HG03097 (cell line): Measurements from ENCODE around the gene CCL4L2.
A peak's percentile ranks its signal among the peaks of the same experiment; 100 is the strongest.
"Not testable (repeated sequence)": the region's sequence is repeated elsewhere in the genome, so short reads cannot be mapped to it uniquely, and the experiment has no call there.

Source experiments
- ATAC-seq: cut with Tn5 transposase; IDR thresholded peaks from one replicate; pipeline ENCODE4 v1.9.1; 2021; ENCODE audit not compliant: unreplicated experiment, low FRiP score

CCL4L2 gene

GRCh38 chr17:36210439-36211211 is at the start of gene CCL4L2:
CCL4L2 (plus strand) TSS chr17:36211063.
- ATAC-seq: peak; percentile 61

GRCh38 chr17:36168836-36169235 is 42.0 kb upstream of the CCL4L2 start:
- not testable (repeated sequence) for ATAC-seq

- not testable (repeated sequence) for ATAC-seq
Observed at GRCh38 chr17:36176536-36176935, 34.3 kb upstream of the CCL4L2 start, which contains the start of gene TBC1D3B. TBC1D3B (minus strand) TSS chr17:36176636; CDS start chr17:36175050, 1,586 bp downstream.

- ATAC-seq: not testable (repeated sequence)
Observed at GRCh38 chr17:36181446-36182175, 29.3 kb upstream of the CCL4L2 start.

- ATAC-seq: no peak
Observed at GRCh38 chr17:36182176-36183000, 28.5 kb upstream of the CCL4L2 start.

GRCh38 chr17:36183001-36183971 is 27.6 kb upstream of the CCL4L2 start:
- no peak for ATAC-seq

GRCh38 chr17:36184023-36184765 is 26.7 kb upstream of the CCL4L2 start:
- ATAC-seq: no peak

- no peak for ATAC-seq
Observed at GRCh38 chr17:36185416-36185815, 25.4 kb upstream of the CCL4L2 start.

- ATAC-seq: not testable (repeated sequence)
Observed at GRCh38 chr17:36186810-36187763, 23.8 kb upstream of the CCL4L2 start.

GRCh38 chr17:36187943-36188665 is 22.8 kb upstream of the CCL4L2 start:
- ATAC-seq: not testable (repeated sequence)

GRCh38 chr17:36188891-36189306 is 22.0 kb upstream of the CCL4L2 start:
- ATAC-seq: peak; percentile 40

- not testable (repeated sequence) for ATAC-seq
Observed at GRCh38 chr17:36189993-36190392, 20.9 kb upstream of the CCL4L2 start.

GRCh38 chr17:36190549-36191330 is 20.1 kb upstream of the CCL4L2 start:
- ATAC-seq: not testable (repeated sequence)

GRCh38 chr17:36193216-36193775 is 17.6 kb upstream of the CCL4L2 start:
- no peak for ATAC-seq

GRCh38 chr17:36194147-36194831 is 16.6 kb upstream of the CCL4L2 start:
- ATAC-seq: not testable (repeated sequence)
